MM.1S (cell line): ENCODE data around the gene FBF1.
"Not testable (repeated sequence)": the region's sequence is repeated elsewhere in the genome, so short reads cannot be mapped to it uniquely, and the experiment has no call there.

Experiments
- DNase-seq: peaks from one replicate; pipeline ENCODE4 v3.0.0-alpha.2; 2015
- H2AFZ ChIP-seq: fragments of 300-600 bp; sonication (generic); 2 replicates; pipeline ENCODE4 v1.6.0; 2016; ENCODE audit warnings: antibody characterized with exemption, low read length
- H3F3A ChIP-seq: fragments of 300-600 bp; sonication (generic); 2 replicates; pipeline ENCODE4 v1.6.1; 2016; ENCODE audit warnings: mild to moderate bottlenecking, antibody characterized with exemption, low read length, moderate library complexity, mixed read lengths; ENCODE audit not compliant: insufficient read depth
- H3K27ac ChIP-seq: fragments of 300-600 bp; sonication (generic); 2 replicates; pipeline ENCODE4 v1.5.1; 2016; ENCODE audit warnings: mild to moderate bottlenecking, low read length
- H3K27me3 ChIP-seq: fragments of 300-600 bp; sonication (generic); replicated peaks from 2 replicates; pipeline ENCODE4 v1.6.0; 2016; ENCODE audit warnings: low read length; ENCODE audit not compliant: insufficient read depth
- H3K36me3 ChIP-seq: fragments of 300-600 bp; sonication (generic); replicated peaks from 2 replicates; pipeline ENCODE4 v1.6.1; 2016; ENCODE audit warnings: mild to moderate bottlenecking, low read length, mixed read lengths; ENCODE audit not compliant: insufficient read depth
- H3K4me1 ChIP-seq: fragments of 300-600 bp; sonication (generic); 2 replicates; pipeline ENCODE4 v1.6.1; 2016; ENCODE audit warnings: low read length, mixed read lengths
- H3K4me2 ChIP-seq: fragments of 300-600 bp; sonication (generic); 2 replicates; pipeline ENCODE4 v1.6.0; 2016; ENCODE audit warnings: low read depth, low read length
- H3K4me3 ChIP-seq: fragments of 300-600 bp; sonication (generic); 2 replicates; pipeline ENCODE4 v1.5.1; 2016; ENCODE audit warnings: low read length, mixed read lengths
- H3K79me2 ChIP-seq: fragments of 300-600 bp; sonication (generic); 2 replicates; pipeline ENCODE4 v1.6.1; 2016; ENCODE audit warnings: mixed run types, low read length, mixed read lengths
- H3K9ac ChIP-seq: fragments of 300-600 bp; sonication (generic); 2 replicates; pipeline ENCODE4 v1.6.1; 2016; ENCODE audit warnings: low read length, mixed read lengths
- H3K9me2 ChIP-seq: fragments of 300-600 bp; sonication (generic); replicated peaks from 2 replicates; pipeline ENCODE4 v1.6.1; 2016; ENCODE audit warnings: mild to moderate bottlenecking, low read length, mixed read lengths; ENCODE audit not compliant: insufficient read depth
- H3K9me3 ChIP-seq: fragments of 300-600 bp; sonication (generic); replicated peaks from 2 replicates; pipeline ENCODE4 v1.6.1; 2016; ENCODE audit warnings: mild to moderate bottlenecking, low read length, mixed read lengths; ENCODE audit not compliant: insufficient read depth
- H4K20me1 ChIP-seq: fragments of 300-600 bp; sonication (generic); 2 replicates; pipeline ENCODE4 v1.6.1; 2016; ENCODE audit warnings: mild to moderate bottlenecking, low read length, moderate library complexity, mixed read lengths; ENCODE audit not compliant: insufficient read depth
- CTCF ChIP-seq: fragments of 300-600 bp; sonication (generic); IDR thresholded peaks from 2 replicates; pipeline ENCODE4 v1.5.1; 2016; ENCODE audit warnings: antibody characterized with exemption, low read length, mixed read lengths
- EZH2 ChIP-seq: fragments of 300-600 bp; sonication (generic); optimal IDR thresholded peaks from 2 replicates; pipeline ENCODE3; 2017; ENCODE audit warnings: low read depth, mild to moderate bottlenecking, antibody characterized with exemption, low read length, mixed read lengths
- EZH2phosphoT487 ChIP-seq: fragments of 300-600 bp; sonication (generic); IDR thresholded peaks from 2 replicates; pipeline ENCODE4 v1.6.1; 2018; ENCODE audit warnings: antibody characterized with exemption, low read length

FBF1 gene

DNA sequence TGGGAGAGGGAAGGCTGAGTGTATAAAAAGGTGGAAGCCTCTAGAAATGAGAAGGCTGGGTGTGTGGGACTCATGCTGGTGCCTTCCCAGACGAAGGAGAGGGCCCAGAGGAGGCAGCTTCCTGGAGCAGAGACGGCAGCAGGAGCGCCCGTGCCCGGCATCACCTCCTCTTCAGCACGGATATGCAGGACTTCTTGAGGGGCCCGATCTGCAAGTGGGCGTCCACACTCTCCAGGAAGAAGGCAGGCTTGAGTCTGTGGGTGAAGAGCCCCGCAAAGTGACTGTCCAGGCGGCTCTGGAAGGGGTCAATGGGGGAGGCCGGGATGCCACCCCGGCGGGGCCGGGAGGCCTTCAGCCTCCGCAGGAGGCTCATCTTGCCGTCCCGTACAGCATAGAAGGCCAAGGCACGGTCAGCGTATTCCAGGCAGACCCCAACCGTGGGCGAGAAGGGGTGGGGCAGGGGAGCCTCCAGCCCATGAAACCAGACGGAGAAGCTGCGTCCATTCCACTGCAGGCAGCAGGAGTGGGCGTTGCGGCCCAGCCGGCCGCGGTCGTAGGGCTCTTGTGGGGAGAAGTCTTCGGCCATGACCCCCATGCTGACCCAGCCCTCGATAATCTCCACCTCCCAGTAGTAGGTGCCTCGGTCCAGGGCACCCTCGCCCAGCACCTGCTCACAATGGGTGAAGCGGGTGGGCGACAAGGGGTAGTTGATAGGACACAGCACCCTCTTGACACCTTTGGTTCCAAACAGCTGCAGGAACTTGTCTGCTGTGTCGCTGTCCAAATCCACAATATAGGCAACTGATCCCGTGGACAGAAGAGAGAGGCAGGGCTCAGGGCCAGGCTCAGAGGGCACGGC, 66.3 kb downstream of the FBF1 start:
- Histone ChIP-seq H3K9ac (no peak overlapping the region), H3K4me2 (no peak overlapping the region)

GRCh38 chr17:75873587-75874322, 67.1 kb downstream of the FBF1 start:
- Histone ChIP-seq H3F3A (peaks cover 43% of the 10 kb centered on the region), H2AFZ (no peak overlapping the region), H3K27ac (peak overlapping the region; percentile 83; the same call in 1 of the 2 replicates), H3K4me2 (no peak overlapping the region), H3K27me3 (no peaks in the 10 kb centered on the region), H4K20me1 (no peaks in the 10 kb centered on the region), H3K4me3 (no peak overlapping the region), H3K4me1 (peaks cover 25% of the 10 kb centered on the region), H3K79me2 (peaks cover 35% of the 10 kb centered on the region), H3K9ac (no peak overlapping the region), H3K36me3 (peaks cover 4% of the 10 kb centered on the region; the same call in 1 of the 2 replicates), H3K9me3 (no peaks in the 10 kb centered on the region), H3K9me2 (no peaks in the 10 kb centered on the region)
- no peak for DNase-seq
- TF ChIP-seq EZH2phosphoT487 (no peak), CTCF (no peak), EZH2 (no peak)

More for the DNA sequence above, 66.3 kb downstream of the FBF1 start:
- H3K4me1 ChIP-seq = peaks cover 28% of the 10 kb centered on the region
- no peaks in the 10 kb centered on the region for H3K9me2 ChIP-seq
- H3K9me3 ChIP-seq = no peaks in the 10 kb centered on the region
- H3K4me3 ChIP-seq = no peak overlapping the region
- H3K27ac ChIP-seq = peak overlapping the region; percentile 83; the same call in 1 of the 2 replicates
- H3K79me2 ChIP-seq = peaks cover 35% of the 10 kb centered on the region
- no peaks in the 10 kb centered on the region for H4K20me1 ChIP-seq
- H3K27me3 ChIP-seq = no peaks in the 10 kb centered on the region
- H3F3A ChIP-seq = peaks cover 45% of the 10 kb centered on the region
- TF ChIP-seq EZH2phosphoT487 (no peak), EZH2 (no peak), CTCF (no peak)
- no peak for DNase-seq
- no peak overlapping the region for H2AFZ ChIP-seq
- H3K36me3 ChIP-seq = peaks cover 4% of the 10 kb centered on the region; the same call in 1 of the 2 replicates

DNA sequence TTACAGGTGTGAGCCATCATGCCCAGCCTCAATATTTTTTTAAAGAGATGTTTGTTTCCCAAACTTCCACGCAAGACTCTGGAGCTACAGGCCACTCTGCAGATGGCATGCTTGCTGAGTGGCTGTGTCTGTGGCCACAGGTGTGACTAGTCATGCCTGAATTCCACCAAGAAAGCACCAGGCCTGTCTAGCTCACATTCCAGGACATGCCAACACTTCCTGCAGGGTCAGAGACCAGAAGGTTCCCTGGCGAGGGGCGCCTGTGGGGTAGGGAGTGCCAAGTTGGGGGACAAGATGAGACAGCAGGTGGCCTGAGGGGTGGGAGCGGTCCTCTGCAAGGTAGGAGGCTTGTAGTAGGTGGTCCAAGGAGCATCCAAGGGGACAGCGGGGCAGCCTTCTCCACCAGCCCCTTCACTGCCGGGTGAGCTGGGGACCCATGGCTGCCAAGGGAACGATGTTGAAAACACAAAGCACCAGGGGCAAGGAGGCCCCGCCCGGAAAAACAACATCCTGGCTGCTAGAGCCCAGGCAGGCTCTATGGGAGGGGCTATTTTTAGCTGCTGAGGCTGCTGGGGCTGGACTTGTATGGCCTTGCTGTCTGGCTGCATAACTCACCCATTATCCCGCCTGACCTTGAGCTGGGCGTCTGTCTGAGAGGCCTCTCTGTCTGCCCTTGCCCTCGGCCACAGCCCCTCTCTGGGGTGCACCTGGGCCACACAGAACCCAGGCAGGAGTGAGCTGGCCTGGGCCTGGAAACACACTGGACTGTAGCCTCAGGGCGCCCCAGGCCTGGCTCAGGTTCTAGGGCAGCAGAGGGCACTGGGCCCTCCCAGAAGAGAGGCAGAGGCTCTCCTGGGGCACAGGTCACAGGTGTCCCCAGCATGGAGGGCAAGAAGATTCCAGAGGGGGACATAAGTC, 68.1 kb downstream of the FBF1 start:
- peak overlapping the region; percentile 19; the same call in 1 of the 2 replicates for H3K4me2 ChIP-seq

GRCh38 chr17:75870228-75870627, 70.6 kb downstream of the FBF1 start:
- H3K4me1 ChIP-seq = peaks cover 26% of the 10 kb centered on the region
- H3F3A ChIP-seq = peaks cover 26% of the 10 kb centered on the region
- DNase-seq, H3K27ac ChIP-seq, H3K27me3 ChIP-seq, H3K4me3 ChIP-seq, H3K9me3 ChIP-seq, H3K36me3 ChIP-seq, H3K9me2 ChIP-seq, H2AFZ ChIP-seq, H3K9ac ChIP-seq, H4K20me1 ChIP-seq, H3K79me2 ChIP-seq, H3K4me2 ChIP-seq: not testable (repeated sequence)

More for the DNA sequence above, 68.1 kb downstream of the FBF1 start:
- Histone ChIP-seq H3K4me3 (no peak overlapping the region), H3K27ac (peak overlapping the region; percentile 83), H3K79me2 (peaks cover 31% of the 10 kb centered on the region), H3F3A (peaks cover 43% of the 10 kb centered on the region), H4K20me1 (no peaks in the 10 kb centered on the region), H3K9me3 (no peaks in the 10 kb centered on the region), H2AFZ (peak overlapping the region; percentile 59), H3K36me3 (peaks cover 4% of the 10 kb centered on the region; the same call in 1 of the 2 replicates), H3K9me2 (no peaks in the 10 kb centered on the region), H3K27me3 (no peaks in the 10 kb centered on the region), H3K9ac (peak overlapping the region; percentile 64), H3K4me1 (peaks cover 25% of the 10 kb centered on the region)
- DNase-seq = peak; percentile 69
- TF ChIP-seq EZH2 = no peak
- no peak for TF ChIP-seq EZH2phosphoT487
- no peak for TF ChIP-seq CTCF
